SKM-1 (cell line): ENCODE results near the gene IPO4.

Source experiments
- DNase-seq: peaks from one replicate; lab custom pipeline; 2025; ENCODE audit not compliant: unreplicated experiment; lab: John Stamatoyannopoulos, UW

IPO4 gene

DNA sequence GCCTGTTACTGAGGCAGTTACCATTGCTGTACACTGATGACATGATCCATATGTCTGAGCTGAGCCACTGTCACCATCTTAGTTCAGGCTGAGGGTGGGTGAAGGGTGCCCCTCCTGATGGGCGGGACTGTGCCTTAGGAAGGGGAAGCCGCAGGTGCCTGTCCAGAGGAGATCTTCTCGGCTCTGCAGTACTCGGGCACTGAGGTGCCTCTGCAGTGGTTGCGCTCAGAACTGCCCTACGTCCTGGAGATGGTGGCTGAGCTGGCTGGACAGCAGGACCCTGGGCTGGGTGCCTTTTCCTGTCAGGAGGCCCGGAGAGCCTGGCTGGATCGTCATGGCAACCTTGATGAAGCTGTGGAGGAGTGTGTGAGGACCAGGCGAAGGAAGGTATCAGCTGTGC lies 37.6 kb downstream of the IPO4 start:
- DNase-seq = no peak

DNA sequence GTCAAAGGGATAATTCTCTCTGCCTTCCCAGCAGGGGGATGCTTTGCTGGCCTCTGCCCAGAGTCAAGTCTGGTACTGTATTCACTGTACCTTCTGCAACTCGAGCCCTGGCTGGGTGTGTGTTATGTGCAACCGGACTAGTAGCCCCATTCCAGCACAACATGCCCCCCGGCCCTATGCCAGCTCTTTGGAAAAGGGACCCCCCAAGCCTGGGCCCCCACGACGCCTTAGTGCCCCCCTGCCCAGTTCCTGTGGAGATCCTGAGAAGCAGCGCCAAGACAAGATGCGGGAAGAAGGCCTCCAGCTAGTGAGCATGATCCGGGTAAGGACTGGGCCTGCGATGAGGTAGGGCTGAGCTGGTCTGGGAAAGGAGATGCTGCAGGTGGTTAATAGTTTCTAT lies 38.0 kb downstream of the IPO4 start:
- DNase-seq = no peak

DNA sequence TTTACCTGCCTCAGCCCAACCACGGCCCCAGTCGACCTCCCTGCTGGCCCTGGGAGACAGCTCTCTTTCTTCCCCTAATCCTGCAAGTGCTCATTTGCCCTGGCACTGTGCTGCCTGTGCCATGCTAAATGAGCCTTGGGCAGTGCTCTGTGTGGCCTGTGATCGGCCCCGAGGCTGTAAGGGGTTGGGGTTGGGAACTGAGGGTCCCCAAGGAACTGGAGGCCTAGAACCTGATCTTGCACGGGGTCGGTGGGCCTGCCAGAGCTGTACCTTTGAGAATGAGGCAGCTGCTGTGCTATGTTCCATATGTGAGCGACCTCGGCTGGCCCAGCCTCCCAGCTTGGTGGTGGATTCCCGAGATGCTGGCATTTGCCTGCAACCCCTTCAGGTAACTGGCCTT lies 38.6 kb downstream of the IPO4 start:
- no peak for DNase-seq

DNA sequence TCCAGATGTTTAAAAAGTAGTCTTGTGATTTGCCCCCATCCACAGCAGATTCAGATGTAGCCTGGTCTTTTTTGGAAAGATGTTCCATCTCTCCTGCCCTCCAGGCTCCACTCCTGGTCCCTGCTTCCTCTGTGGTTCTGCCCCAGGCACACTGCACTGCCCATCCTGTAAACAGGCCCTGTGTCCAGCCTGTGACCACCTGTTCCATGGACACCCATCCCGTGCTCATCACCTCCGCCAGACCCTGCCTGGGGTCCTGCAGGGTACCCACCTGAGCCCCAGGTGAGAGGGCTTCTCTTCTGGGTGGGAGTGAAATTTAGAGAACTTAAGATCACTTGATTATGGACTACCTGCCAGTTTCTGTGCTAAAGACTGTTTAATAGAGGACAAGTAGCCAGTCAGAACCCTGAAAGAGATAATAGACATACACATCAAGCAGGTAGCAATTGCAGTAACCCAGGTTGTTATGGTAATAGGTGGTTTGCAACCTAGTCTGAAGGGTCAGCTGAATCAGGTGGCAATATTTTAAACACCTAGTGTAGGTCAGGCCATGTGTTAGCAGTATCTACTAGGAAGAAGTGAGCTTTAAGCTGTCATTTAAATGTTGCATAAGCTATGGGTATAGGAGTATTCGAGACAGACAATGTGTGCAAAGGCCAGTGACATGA lies 39.2 kb downstream of the IPO4 start:
- DNase-seq = no peak

DNA sequence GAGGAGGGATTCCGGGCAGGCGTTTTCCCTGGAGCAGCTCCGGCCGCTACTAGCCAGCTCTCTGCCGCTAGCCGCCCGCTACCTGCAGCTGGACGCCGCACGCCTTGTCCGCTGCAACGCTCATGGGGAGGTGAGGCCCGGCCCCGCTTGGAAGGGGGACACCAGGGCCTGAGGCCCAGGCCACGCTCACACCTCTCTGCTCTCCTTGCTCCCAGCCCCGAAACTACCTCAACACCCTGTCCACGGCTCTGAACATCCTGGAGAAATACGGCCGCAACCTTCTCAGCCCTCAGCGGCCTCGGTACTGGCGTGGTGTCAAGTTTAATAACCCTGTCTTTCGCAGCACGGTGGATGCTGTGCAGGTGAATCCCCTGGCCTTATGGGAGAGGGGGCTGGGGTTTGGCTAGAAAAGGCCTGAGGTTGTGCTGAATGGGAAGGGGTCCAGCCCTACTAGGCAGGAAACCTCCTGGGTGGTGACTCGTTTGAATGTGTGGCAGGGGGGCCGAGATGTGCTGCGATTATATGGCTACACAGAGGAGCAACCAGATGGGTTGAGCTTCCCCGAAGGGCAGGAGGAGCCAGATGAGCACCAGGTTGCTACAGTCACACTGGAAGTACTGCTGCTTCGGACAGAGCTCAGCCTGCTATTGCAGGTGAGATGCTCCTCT lies 40.7 kb downstream of the IPO4 start:
- DNase-seq = no peak

DNA sequence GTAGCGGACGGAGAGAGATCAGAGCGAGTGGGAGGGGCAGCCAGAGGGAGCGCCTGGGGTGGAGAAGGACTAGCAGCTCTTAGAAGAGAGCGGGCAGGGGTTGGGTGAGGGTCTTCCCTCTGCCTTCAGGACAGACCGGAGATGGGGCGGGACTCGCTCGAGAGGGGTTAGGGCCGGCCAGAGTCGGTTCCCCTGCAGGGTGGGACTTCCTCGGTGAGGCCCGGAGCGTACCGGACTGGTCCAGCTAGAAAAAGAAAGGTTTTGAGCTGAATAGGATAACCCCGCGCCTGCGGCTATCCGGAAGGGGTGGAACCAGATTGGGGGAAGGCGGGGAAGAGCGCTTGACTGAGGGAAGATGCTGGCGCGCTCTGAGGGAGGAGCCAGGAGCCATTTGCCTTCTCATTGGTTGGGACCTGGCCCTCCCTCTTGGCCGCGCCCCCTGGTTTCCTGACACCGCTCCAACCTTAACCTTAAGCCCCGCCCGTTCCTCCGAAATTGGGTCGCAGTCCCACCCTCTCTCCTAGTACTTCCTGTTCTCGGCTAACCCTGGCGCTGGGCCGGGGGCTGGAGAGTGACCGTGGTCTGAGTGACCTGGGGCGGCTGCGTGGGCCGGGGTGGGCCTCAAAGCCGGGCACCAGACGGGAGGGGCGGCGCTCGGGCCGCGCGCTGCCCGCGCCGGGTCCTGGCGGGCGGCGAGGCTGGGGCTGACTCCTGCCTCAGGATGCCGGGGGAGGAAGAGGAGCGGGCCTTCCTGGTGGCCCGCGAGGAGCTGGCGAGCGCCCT lies 41.4 kb downstream of the IPO4 start, which contains the start of gene RNF31:
RNF31 (plus strand) TSS at position 521 of the 783 bp plus-strand sequence; CDS start at position 722, 201 bp downstream.
- DNase-seq = peak; percentile 92

DNA sequence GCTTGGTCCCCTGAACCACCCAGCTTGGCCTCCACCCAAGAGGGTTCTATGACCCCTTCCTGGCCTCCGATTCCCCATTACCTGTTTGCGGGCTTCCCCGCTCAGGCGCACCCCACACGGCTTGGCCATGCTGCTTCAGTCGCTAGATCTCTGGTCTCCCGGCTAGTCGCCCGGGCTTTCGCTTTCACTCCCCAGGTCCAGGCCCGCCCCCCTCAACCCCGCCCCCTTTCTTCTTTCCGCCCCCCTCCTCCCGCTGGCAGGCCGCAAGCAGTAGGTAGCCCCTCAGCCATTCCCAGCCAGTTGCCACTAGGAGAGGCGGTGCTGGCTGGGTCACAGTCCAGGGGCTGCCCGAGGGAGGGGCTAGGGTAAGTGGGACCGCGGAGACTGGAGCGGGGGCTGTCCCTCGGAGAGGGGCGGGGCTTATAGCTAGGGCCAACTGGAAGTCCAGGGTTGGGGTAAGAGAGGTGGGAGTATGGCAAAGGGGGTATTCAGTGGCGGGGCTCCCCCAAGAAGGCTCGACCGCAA lies 42.1 kb downstream of the IPO4 start, which contains the start of gene PSME2:
PSME2 (minus strand) TSS at position 158 of the 525 bp plus-strand sequence; CDS start at position 129, 29 bp downstream.
- peak; percentile 58 for DNase-seq

DNA sequence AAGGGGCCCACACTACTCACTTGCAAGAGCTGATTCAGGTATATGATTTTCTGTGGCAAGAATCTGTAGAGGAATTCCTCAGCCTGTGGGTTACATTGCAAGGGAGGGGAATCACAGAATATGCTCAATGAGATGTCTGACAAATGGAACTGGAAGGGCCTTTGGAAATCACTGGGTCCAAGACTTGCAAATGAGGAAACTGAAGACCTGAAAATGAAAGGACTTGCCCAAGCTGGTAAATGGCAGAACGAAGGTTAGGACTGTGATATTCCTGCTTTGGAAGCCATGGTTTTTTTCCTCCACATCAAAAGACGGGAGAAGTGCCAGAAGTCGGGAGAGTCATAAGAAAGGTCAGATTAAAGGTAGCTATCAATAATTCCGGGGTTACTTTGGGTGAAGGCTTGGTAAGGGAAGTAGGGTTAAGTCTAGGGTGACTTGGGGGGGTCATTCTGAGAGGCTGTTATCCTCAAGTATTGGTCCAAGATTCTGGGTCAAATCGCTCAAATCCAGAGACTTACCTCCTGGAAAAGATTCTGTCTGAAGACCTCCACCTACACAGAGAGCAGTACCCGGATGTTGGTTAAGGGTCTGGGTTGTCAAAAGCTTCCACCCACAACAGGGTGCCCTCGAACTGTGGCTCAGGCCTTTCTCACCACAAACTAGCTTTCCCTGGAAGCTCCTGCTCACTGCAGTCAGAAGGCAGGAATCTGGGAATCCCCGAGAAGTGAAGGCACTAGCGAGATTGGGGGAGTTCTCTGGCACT lies 42.7 kb downstream of the IPO4 start:
- DNase-seq = no peak

DNA sequence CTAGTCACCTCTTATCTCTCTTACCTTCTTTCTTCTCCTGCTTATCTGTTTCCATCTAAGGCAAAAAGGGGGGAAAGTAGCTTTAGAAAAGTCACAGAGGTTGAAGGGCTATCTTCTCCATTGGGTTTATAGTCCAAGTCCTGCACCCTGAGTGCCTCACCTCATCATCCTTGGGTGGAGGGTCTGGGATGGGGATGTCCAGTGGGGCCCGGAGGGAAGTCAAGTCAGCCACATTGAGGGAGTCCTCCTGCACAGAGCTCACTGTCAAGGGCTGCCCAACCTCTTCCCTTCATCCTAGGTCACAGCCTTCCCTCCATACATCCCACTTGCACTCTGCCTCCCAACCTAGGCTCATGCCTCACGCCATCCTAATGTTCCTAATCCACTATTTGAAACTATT lies 43.4 kb downstream of the IPO4 start:
- no peak for DNase-seq

DNA sequence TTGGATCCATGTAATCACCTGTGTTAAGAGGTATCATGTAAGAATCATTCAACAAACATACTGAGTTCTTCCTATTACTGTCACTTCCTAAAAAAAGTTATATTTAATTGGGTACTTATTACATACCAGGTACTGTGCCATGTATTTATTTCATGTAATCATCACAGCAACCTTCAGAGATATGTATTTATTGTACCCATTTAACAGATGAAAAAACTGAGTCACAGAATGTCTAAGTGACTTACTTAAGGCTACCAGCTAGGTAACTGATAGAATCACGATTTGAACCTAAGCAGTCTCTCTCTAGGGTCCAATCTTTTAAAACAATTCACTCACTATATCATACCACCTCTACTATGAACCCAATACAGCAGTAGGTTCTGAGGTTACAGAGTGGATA lies 44.2 kb downstream of the IPO4 start:
- DNase-seq = no peak

DNA sequence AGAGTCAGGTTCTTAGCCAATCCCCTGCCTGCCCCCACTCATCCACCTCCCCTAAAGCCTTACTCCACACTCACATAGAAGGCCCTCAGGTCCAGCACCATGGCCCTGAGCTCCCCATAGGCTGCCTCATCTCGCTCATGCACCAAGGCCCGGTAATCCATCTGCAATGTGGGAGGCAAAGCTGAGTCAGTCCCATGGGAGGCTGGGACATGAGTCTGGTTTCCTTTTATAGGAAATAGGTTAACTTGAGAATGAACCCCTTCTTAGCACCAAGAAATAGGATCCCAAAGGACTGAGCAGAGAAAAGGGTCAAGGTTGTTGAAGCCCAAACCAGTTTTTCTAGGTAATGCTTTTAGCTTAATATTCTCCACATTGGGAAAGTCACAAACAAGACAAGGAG lies 45.1 kb downstream of the IPO4 start:
- no peak for DNase-seq

DNA sequence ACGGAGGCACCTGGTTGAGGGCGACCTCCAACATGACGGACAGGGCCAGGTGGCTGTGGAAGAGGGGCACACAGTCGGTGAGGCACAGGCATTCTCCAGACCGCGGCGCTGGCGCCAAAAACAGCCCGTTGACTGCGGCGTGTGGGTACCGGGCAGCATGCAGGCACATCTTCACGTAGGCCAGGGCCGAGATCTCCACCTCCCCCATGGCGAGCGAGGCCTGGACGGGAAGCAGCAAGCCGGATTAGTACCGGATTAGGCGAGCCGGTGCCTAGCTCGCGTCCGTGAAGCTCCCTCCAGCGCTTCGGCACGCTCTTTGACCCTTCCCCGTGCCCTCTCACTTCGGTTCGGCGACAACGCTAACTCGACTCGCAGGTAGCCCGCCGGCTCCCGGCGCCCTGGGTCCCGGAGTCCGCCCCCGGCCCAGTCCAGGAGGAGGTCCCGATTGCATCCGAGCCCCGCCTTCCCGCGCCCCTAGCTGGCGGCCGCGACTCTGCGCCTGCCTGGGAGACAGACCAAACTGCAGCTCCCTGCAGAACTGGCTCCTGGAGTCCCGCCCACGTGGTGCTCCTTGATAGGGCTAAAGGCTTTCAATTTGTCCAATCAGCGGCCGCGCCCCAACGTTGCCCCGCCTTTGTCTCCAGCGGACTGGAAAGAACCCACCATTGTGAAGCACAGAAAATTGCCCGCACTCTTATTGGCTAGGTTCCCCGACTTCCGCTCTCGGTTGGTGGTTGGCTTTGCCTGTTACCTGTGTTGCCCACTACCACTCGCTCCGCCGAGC lies 47.3 kb downstream of the IPO4 start, which contains the start of gene EMC9:
EMC9 (minus strand) TSS at position 495 of the 784 bp plus-strand sequence; CDS start at position 208, 287 bp downstream.
- peak; percentile 72 for DNase-seq

DNA sequence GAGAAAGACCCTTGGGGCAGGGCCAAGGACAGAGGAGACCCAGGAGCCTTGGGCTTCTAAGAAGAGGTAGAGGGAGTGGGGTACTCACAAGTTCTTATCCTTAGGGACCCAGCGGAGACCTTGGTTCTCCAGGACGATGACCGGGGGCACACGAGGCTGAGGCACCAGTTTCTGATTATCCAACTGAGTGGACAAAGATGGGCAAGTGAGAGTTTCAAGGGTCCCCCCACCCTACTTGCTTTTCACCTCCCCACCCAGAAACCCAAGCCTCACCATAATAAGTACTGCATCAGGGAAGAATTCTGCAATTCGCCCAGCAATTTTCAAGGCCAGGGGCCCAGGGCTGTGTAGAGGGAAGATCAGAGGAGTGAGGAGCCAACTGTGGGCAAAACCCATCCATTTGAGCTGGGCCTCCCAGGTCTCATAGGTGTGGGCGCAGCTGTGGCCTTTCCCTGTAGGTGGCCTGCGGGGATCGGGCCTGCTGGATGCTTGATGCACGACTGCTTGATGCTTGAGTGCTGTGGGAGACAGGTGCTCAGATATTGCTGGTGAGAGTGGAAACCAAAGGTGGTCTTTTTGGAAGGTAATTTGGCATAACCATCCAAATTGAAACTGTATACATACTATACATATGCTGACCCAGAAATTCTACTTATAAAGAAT lies 49.2 kb downstream of the IPO4 start:
- no peak for DNase-seq

DNA sequence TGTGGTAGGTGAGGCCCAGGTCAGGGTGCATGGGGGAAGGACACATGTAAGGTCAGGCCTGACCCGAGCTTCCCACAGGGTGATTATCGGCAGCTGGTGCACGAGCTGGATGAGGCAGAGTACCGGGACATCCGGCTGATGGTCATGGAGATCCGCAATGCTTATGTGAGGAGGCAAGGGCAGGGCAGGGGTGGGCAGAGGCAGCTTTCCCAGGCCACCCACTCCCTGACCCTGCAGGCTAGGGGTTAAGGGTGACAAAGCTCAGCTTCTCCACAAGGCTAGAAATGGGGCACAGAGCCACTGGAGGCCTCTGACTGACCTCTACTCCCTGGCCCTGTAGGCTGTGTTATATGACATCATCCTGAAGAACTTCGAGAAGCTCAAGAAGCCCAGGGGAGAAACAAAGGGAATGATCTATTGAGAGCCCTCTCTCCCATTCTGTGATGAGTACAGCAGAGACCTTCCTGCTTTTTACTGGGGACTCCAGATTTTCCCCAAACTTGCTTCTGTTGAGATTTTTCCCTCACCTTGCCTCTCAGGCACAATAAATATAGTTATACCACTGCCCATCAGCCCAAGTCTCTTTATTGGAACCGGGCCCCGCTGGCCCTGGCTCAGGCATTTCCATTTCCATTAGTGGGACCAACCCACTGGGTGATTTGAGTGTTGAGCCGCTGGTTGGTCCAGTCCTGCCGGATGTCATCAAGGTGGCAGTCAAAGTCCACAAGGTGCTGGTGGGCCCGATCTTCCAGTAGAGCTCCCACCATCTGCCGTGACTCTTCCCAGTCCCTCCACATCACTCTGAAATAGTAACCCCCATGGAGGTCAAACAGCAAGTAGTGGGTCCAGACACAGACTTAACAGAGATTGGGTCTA lies 50.0 kb downstream of the IPO4 start:
- DNase-seq = no peak

DNA sequence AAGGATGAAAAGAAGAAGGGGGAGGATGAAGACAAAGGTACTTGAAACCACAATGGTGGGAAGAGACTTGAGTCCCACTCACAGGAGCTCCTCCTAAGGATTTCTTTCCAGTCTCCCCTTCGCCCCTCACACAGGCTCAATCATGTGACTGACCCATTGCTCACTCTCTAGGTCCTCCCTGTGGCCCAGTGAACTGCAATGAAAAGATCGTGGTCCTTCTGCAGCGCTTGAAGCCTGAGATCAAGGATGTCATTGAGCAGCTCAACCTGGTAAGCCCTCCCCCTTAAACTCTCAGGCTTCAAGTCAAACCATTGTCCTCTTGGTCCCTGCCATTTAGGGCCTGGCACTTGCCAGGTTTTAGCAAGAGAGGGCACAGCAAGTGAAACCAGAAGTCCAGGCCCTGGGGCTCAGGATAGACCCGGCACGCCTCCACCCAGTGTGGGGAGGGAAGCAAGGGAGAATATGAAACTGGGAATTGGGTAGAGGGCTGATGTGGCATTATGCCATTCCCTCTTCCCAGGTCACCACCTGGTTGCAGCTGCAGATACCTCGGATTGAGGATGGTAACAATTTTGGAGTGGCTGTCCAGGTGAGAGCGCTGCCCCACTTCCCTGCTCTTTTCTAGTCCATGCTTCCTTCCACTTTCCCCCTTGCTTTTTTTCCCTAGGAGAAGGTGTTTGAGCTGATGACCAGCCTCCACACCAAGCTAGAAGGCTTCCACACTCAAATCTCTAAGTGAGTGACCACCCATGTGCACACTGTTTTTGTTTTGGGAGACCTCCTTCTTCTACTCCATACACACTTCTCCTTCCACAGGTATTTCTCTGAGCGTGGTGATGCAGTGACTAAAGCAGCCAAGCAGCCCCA lies 50.9 kb downstream of the IPO4 start:
- DNase-seq = no peak

DNA sequence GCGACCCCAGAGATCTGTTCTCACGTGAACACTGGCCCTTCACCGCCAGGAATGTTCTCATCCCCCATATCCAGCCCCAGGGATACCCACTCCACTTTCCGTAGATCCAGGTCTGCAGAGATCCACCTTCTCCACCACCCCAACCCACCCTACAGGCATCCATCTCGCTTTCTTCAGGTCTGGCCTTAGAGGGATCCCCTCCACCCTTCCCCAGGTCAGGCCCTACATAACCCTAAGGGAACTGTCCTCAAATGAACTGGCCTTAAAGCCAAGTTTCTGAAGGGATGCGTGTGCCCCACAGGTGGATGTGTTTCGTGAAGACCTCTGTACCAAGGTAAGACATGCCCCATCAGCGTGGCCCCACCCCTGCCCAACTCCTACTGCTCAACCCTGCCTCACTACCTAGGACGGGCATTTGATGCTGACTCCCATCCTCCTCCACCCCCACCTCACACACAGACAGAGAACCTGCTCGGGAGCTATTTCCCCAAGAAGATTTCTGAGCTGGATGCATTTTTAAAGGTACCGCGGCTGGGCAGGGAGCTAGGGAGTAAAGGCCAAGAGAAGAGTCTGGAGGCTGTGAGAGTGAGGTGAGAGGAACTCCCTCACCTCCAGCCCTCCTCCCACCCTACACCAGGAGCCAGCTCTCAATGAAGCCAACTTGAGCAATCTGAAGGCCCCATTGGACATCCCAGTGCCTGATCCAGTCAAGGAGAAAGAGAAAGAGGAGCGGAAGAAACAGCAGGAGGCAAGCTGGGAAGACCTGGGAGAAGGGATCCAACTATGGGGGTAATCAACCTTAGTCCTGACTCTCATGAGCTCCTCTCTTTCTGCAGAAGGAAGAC lies 51.7 kb downstream of the IPO4 start:
- DNase-seq = no peak
